ENCODE measurements around the gene SIM1. TPM values are rescaled to one million over a fixed set of nuclear protein-coding genes. Genes with fewer than 3 reads are reported as not detected.
"Not testable (repeated sequence)": the region's sequence is repeated elsewhere in the genome, so short reads cannot be mapped to it uniquely, and the experiment has no call there.

Gene SIM1
- total RNA-seq, 1 experiment from 2014 or later: 1.7 TPM

- H3K4me3 ChIP-seq: no peak overlapping the region
- no peaks in the 10 kb centered on the region for H3K36me3 ChIP-seq
- DNase-seq: no peak
- H3K27me3 ChIP-seq: no peaks in the 10 kb centered on the region
- no peaks in the 10 kb centered on the region for H3K9me3 ChIP-seq
These were observed 101.1 kb downstream of the SIM1 start for GRCh38 chr6:100363651-100364050.

GRCh38 chr6:100354736-100355641 is 109.7 kb downstream of the SIM1 start:
- DNase-seq, H3K9me3 ChIP-seq, H3K36me3 ChIP-seq, H3K4me3 ChIP-seq, H3K27me3 ChIP-seq: not testable (repeated sequence)

DNA sequence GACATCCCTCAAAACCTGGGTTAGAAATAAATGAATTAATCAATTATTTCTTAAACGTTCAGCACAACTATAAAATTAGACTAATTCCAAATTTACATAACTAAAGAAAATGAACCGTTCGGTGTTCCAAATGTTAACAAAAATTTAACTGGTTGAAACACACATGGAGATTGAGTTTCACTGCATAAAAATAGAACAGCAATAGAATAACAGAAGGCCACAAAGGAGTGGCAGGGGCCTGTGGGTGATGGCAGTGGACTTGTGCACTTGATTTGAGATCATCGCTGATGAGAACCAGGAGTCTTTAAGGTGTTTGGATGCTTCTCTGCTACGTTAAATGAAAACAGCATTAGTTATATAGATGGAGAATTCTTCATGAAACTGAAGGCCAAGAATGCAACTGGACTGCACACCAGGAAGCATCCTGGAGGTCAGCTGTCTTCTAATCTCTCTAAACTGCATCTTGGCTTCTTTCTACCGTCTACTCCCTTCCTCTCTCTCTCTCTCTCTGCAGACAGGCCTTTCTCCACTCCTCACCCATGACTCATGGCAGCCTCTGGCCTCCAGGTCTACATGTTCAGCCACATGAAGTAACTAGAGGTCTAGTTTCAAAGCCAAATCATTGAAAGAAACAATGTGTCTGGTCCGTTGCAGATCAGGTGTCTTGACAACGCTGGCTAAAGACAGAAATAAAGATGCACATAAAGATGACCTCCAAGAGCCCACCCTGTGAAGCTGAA is 111.3 kb downstream of the SIM1 start:
- H3K9me3 ChIP-seq: no peaks in the 10 kb centered on the region
- no peaks in the 10 kb centered on the region for H3K36me3 ChIP-seq
- peak; percentile 88 for DNase-seq

GRCh38 chr6:100350139-100350538 is 114.6 kb downstream of the SIM1 start:
- Histone ChIP-seq H3K27me3 (no peaks in the 10 kb centered on the region), H3K9me3 (no peaks in the 10 kb centered on the region), H3K4me3 (no peak overlapping the region), H3K36me3 (no peaks in the 10 kb centered on the region)
- no peak for DNase-seq

More for the DNA sequence above, 111.3 kb downstream of the SIM1 start:
- Histone ChIP-seq H3K4me3 (no peak overlapping the region), H3K27me3 (no peaks in the 10 kb centered on the region)

DNA sequence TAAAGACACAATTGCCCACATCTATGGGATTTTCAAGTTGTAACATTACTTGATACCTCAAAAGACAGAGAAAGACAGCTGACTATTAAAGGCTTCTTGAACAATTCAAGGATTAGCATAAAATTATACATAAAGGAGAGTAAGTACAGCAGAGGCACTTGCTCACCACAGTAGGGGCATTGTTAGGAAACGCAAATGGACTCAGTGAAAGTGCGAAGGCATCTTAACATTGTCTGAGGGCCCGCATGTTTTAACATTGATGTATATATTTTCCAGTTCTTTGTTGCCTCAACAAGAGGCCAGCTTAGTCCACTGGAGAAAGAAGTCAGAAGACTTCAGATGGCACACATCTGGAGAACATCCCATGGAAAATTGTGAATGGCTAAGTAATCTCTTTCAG is 115.4 kb downstream of the SIM1 start:
- no peak overlapping the region for H3K4me3 ChIP-seq
- DNase-seq: no peak
- H3K9me3 ChIP-seq: no peaks in the 10 kb centered on the region
- H3K27me3 ChIP-seq: no peaks in the 10 kb centered on the region
- no peaks in the 10 kb centered on the region for H3K36me3 ChIP-seq

- Histone ChIP-seq H3K4me3 (no peak overlapping the region), H3K36me3 (no peaks in the 10 kb centered on the region), H3K9me3 (no peaks in the 10 kb centered on the region), H3K27me3 (no peaks in the 10 kb centered on the region)
- DNase-seq: no peak
These were observed 116.7 kb downstream of the SIM1 start for GRCh38 chr6:100347901-100348550.

DNA sequence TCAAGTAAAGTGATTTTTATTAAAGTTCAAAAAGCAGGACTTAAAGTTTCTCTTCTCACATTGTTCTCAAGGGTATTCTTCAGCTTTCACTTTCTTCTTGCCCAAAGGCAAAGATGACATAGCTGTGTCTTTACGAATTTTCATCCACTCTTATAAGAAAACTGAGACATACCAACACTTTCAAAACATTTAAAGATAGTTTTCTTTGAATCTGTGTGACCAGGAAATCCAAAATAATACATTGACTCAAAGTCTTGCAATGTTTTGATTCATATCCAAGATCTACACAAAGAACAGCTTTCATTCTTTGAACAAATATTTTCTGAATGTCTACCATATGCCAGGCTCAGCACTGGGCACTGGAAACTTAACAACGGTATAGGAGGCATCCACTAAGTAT is 117.9 kb downstream of the SIM1 start:
- H3K36me3 ChIP-seq: no peaks in the 10 kb centered on the region
- peak overlapping the region; percentile 1 for H3K4me3 ChIP-seq
- H3K27me3 ChIP-seq: no peaks in the 10 kb centered on the region
- DNase-seq: peak; percentile 30
- H3K9me3 ChIP-seq: no peaks in the 10 kb centered on the region

- no peaks in the 10 kb centered on the region; the same call in 1 of the 2 replicates for H3K9me3 ChIP-seq
- DNase-seq: no peak
- no peaks in the 10 kb centered on the region for H3K36me3 ChIP-seq
- H3K27me3 ChIP-seq: no peaks in the 10 kb centered on the region
- H3K4me3 ChIP-seq: no peak overlapping the region
These were observed 118.5 kb downstream of the SIM1 start for GRCh38 chr6:100346203-100346602.

DNA sequence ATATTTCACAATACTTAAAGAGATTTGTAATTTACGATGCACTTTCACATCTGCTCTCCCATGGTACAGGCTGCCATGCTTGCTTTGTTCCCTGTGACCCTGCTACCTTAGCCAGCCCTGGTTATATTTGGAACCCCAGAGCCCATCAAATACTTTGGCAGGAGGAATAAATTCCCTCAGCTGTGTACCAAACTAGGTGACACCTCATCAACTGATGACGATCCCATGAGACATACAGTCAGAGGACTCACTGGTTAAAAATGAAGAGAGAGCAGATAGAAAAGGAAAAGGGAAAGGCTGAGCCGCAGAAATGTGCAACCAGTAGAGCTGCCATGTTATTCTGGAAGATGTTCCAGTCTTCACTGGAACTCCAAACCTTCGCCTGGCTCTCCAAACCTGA is 120.0 kb downstream of the SIM1 start:
- H3K4me3 ChIP-seq: no peak overlapping the region
- peak; percentile 29 for DNase-seq
- H3K27me3 ChIP-seq: no peaks in the 10 kb centered on the region
- H3K36me3 ChIP-seq: no peaks in the 10 kb centered on the region
- no peaks in the 10 kb centered on the region; the same call in none of the 2 replicates for H3K9me3 ChIP-seq

DNA sequence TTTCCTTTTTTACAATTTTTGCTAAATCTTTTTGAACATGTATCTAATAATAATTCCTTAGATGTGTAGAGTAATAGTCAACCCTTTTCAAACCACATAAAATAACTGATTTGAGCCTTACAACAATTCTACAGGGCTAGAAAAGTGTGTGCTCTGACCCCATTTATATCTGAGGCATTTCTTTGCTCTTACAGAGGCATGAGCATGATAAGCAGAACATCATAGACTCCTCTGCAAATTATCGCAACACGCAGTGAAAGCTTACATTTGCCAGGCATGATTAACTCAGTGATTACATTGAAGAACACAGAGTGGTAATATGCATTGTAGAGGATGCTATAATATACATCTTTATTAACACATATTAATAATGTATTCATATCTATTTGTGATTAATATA is 120.4 kb downstream of the SIM1 start:
- H3K9me3 ChIP-seq: no peaks in the 10 kb centered on the region; the same call in none of the 2 replicates
- no peaks in the 10 kb centered on the region for H3K27me3 ChIP-seq
- H3K36me3 ChIP-seq: no peaks in the 10 kb centered on the region
- H3K4me3 ChIP-seq: no peak overlapping the region
- no peak for DNase-seq

DNA sequence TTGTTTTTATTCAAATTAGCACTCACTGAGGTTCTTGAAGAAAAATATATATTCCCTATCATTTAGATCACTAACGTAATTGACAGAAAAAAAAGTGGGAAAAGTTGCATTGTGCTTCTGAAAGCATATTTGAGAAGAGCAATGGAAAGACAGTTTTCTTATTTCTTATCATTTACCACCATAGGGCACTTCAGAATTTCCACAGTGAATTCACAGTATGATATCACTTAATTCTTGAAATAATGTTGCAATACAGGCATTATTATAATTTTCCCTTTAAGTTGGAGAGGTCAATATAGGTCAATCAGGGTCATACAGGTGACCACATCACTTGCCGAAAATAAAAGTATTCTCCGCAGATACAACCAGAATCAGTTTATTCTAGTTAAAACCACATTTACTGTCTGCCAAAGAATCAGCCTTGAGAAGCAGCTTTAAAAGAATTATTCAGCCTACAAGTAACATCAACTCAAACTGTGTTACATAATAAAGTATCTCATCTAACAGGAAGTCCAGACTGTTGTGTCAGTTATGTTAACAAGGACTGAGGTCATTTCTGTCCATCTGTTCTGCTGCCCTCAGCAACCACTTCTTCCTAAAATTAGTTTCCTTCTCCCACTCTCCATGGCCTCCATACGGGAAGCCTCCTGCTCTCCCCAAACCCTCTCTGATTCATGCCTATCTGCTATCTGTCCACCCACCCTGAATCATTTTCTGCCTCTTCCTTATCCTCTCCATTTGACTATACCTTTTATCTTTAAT is 121.2 kb downstream of the SIM1 start:
- Histone ChIP-seq H3K4me3 (no peak overlapping the region), H3K27me3 (no peaks in the 10 kb centered on the region), H3K9me3 (no peaks in the 10 kb centered on the region; the same call in none of the 2 replicates), H3K36me3 (no peaks in the 10 kb centered on the region)
- DNase-seq: peak; percentile 14

- Histone ChIP-seq H3K4me3 (no peak overlapping the region), H3K27me3 (no peaks in the 10 kb centered on the region), H3K9me3 (no peaks in the 10 kb centered on the region; the same call in none of the 2 replicates), H3K36me3 (no peaks in the 10 kb centered on the region)
- no peak for DNase-seq
These were observed 121.9 kb downstream of the SIM1 start for GRCh38 chr6:100342830-100343229.

DNA sequence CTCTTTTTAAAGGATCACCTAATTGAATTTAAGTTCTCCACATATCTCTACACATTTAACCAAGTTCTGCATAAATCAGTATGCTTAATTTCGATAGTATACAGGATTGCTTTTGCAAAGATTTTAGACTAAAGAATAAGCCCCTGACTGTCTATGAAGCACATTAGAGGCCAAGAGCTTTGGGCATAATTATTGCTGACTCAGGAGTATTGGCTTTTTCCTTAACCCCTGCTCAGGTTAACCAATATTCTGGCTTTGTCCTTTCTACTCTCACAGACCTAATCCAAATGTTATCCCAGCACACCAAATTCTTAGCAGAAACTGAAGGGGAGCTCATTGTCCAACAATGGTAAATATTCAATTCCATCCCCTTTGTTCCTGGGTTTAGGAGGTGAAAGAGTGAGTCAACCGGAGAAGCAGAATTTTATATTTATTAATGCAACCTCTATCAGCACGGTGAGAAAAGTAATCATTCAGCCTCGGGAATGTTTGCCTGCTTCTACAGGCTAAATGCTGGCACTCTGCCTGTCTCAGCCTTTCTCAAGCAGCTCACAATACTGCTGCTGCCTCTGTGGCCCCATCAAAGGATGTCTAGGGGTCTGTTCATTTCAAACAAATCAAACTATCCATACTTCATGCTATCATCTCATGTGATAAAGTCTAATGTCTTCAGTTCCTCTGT is 125.0 kb downstream of the SIM1 start:
- no peak for DNase-seq
- no peak overlapping the region for H3K4me3 ChIP-seq
- no peaks in the 10 kb centered on the region; the same call in none of the 2 replicates for H3K9me3 ChIP-seq
- H3K36me3 ChIP-seq: no peaks in the 10 kb centered on the region
- no peaks in the 10 kb centered on the region for H3K27me3 ChIP-seq

DNA sequence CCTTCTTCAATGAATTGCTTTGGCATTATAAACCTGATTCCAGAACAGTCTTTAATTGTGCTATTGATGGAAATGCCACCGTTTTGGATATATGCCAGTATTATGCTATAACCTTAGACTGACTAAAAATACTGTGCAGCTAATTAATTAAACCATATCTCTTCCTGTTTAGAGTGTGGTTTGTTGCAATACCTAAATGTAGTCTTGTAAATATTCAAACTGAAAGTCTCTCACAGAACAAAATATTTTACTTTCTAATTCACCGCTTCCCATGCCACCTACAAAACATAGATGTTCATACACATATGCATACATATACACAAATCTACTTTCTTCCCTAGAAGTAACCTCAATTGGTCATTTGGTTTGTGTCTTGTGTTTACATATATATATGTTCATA is 126.6 kb downstream of the SIM1 start:
- no peaks in the 10 kb centered on the region for H3K27me3 ChIP-seq
- no peak for DNase-seq
- H3K36me3 ChIP-seq: no peaks in the 10 kb centered on the region
- no peaks in the 10 kb centered on the region; the same call in none of the 2 replicates for H3K9me3 ChIP-seq
- no peak overlapping the region for H3K4me3 ChIP-seq

GRCh38 chr6:100336876-100337275 is 127.8 kb downstream of the SIM1 start:
- Histone ChIP-seq H3K4me3 (no peak overlapping the region), H3K9me3 (no peaks in the 10 kb centered on the region; the same call in none of the 2 replicates), H3K27me3 (no peaks in the 10 kb centered on the region), H3K36me3 (no peaks in the 10 kb centered on the region)
- no peak for DNase-seq

- Histone ChIP-seq H3K27me3 (no peaks in the 10 kb centered on the region), H3K36me3 (no peaks in the 10 kb centered on the region), H3K9me3 (no peaks in the 10 kb centered on the region; the same call in none of the 2 replicates), H3K4me3 (no peak overlapping the region)
- no peak for DNase-seq
These were observed 128.7 kb downstream of the SIM1 start for GRCh38 chr6:100335991-100336390.

Data from MG63 (cell line).